OCI-LY1 (cell line): Measurements from ENCODE around the gene OR1J1.

Source experiments
- H2AFZ ChIP-seq: fragments of 200-600 bp; sonication (generic), shearing (Covaris generic); 2 replicates; pipeline ENCODE4 v1.6.0; 2014; ENCODE audit warnings: antibody characterized with exemption, mild to moderate bottlenecking, low read length
- H3F3A ChIP-seq: fragments of 200-600 bp; sonication (generic), shearing (Covaris generic); 2 replicates; pipeline ENCODE4 v1.6.0; 2014; ENCODE audit warnings: mild to moderate bottlenecking, antibody characterized with exemption, low read length, moderate library complexity; ENCODE audit not compliant: insufficient read depth
- H3K27ac ChIP-seq: fragments of 200-600 bp; sonication (generic); 2 replicates; pipeline ENCODE4 v1.5.1; 2014; ENCODE audit warnings: low read length, mixed run types, mild to moderate bottlenecking, low read depth; ENCODE audit not compliant: poor library complexity, severe bottlenecking
- H3K27me3 ChIP-seq: fragments of 200-600 bp; sonication (generic); 2 replicates; pipeline ENCODE4 v1.6.0; 2014; ENCODE audit warnings: antibody characterized with exemption, mild to moderate bottlenecking, low read length, moderate library complexity; ENCODE audit not compliant: insufficient read depth
- H3K36me3 ChIP-seq: fragments of 200-600 bp; sonication (generic); 2 replicates; pipeline ENCODE4 v1.6.1; 2014; ENCODE audit warnings: mild to moderate bottlenecking, antibody characterized with exemption, low read length, moderate library complexity, mixed read lengths; ENCODE audit not compliant: insufficient read depth
- H3K4me1 ChIP-seq: fragments of 200-600 bp; sonication (generic); 2 replicates; pipeline ENCODE4 v1.5.1; 2014; ENCODE audit warnings: mild to moderate bottlenecking, low read length, moderate library complexity; ENCODE audit not compliant: insufficient read depth, severe bottlenecking
- H3K4me2 ChIP-seq: fragments of 200-600 bp; sonication (generic), shearing (Covaris generic); 2 replicates; pipeline ENCODE4 v1.6.1; 2014; ENCODE audit warnings: low read length
- H3K4me3 ChIP-seq: fragments of 200-600 bp; sonication (generic); 2 replicates; pipeline ENCODE4 v1.5.1; 2014; ENCODE audit warnings: low read length, low read depth, mild to moderate bottlenecking, mixed read lengths; ENCODE audit not compliant: poor library complexity, severe bottlenecking
- H3K79me2 ChIP-seq: fragments of 200-600 bp; shearing (Covaris generic); 2 replicates; pipeline ENCODE4 v1.6.1; 2016; ENCODE audit warnings: mixed run types, low read length, mixed read lengths; ENCODE audit not compliant: insufficient read depth
- H3K9ac ChIP-seq: fragments of 200-600 bp; sonication (generic), shearing (Covaris generic); 2 replicates; pipeline ENCODE4 v1.6.1; 2014; ENCODE audit warnings: mild to moderate bottlenecking, low read length, mixed read lengths
- H3K9me2 ChIP-seq: fragments of 200-600 bp; sonication (generic), shearing (Covaris generic); 2 replicates; pipeline ENCODE4 v1.6.1; 2014; ENCODE audit warnings: low read depth, mild to moderate bottlenecking, low read length, mixed read lengths
- H3K9me3 ChIP-seq: fragments of 200-600 bp; shearing (Covaris generic); 2 replicates; pipeline ENCODE4 v1.6.1; 2014; ENCODE audit warnings: low read length, mixed read lengths
- H4K20me1 ChIP-seq: fragments of 200-600 bp; sonication (generic), shearing (Covaris generic); 2 replicates; pipeline ENCODE4 v1.6.0; 2016; ENCODE audit warnings: mild to moderate bottlenecking, low read length; ENCODE audit not compliant: insufficient read depth
- EZH2 ChIP-seq: fragments of 200-600 bp; sonication (generic), shearing (Covaris generic); IDR thresholded peaks from 2 replicates; pipeline ENCODE4 v1.8.0; 2017; ENCODE audit warnings: borderline replicate concordance, mixed run types, mild to moderate bottlenecking, antibody characterized with exemption, low read length, moderate library complexity, mixed read lengths
- TF ChIP-seq, protein P1 (sequence below): fragments of 200-600 bp; sonication (generic), shearing (Covaris generic); IDR thresholded peaks from 2 replicates; pipeline ENCODE4 v1.5.1; 2017; ENCODE audit warnings: mild to moderate bottlenecking, antibody characterized with exemption, low read length, moderate library complexity, mixed read lengths

The OR1J1 gene, protein sequence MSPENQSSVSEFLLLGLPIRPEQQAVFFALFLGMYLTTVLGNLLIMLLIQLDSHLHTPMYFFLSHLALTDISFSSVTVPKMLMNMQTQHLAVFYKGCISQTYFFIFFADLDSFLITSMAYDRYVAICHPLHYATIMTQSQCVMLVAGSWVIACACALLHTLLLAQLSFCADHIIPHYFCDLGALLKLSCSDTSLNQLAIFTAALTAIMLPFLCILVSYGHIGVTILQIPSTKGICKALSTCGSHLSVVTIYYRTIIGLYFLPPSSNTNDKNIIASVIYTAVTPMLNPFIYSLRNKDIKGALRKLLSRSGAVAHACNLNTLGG

DNA sequence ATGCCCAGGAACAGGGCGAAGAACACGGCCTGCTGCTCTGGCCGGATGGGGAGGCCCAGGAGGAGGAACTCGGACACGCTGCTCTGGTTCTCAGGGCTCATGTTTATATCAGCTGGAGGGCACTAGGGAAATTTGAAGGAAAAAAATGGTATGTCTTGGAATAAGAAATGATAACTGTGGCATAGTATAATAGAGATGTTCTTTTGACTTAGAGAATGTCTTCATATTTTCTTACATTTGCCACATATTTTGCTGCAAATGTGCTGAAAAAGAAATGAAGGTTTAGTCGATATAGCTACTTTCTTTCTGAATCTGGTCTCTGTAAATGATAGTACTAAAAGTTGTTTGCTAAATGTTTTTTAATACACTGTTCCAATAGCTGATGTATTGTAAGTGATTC is at the start of gene OR1J1:
TSS of gene OR1J1 (minus strand) at position 101 of the 400 bp plus-strand sequence. CDS start at position 101, 0 bp downstream.
- no peak within 1 kb of the TSS for H3K27ac ChIP-seq
- H3K9me2 ChIP-seq: no peaks in the 10 kb centered on the region
- no peaks in the 10 kb centered on the region for H3K36me3 ChIP-seq
- no peaks in the 10 kb centered on the region for H3K4me1 ChIP-seq
- H3K79me2 ChIP-seq: no peaks in the 10 kb centered on the region
- H3K4me2 ChIP-seq: no peak within 1 kb of the TSS
- H4K20me1 ChIP-seq: no peaks in the 10 kb centered on the region
- no peaks in the 10 kb centered on the region for H3K9me3 ChIP-seq
- no peak for TF ChIP-seq EZH2
- TF ChIP-seq, protein P1, sequence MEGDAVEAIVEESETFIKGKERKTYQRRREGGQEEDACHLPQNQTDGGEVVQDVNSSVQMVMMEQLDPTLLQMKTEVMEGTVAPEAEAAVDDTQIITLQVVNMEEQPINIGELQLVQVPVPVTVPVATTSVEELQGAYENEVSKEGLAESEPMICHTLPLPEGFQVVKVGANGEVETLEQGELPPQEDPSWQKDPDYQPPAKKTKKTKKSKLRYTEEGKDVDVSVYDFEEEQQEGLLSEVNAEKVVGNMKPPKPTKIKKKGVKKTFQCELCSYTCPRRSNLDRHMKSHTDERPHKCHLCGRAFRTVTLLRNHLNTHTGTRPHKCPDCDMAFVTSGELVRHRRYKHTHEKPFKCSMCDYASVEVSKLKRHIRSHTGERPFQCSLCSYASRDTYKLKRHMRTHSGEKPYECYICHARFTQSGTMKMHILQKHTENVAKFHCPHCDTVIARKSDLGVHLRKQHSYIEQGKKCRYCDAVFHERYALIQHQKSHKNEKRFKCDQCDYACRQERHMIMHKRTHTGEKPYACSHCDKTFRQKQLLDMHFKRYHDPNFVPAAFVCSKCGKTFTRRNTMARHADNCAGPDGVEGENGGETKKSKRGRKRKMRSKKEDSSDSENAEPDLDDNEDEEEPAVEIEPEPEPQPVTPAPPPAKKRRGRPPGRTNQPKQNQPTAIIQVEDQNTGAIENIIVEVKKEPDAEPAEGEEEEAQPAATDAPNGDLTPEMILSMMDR: no peak
- H3K9ac ChIP-seq: no peak within 1 kb of the TSS
- no peaks in the 10 kb centered on the region for H3F3A ChIP-seq
- H2AFZ ChIP-seq: no peak within 1 kb of the TSS
- no peak within 1 kb of the TSS for H3K4me3 ChIP-seq
- no peaks in the 10 kb centered on the region for H3K27me3 ChIP-seq

DNA sequence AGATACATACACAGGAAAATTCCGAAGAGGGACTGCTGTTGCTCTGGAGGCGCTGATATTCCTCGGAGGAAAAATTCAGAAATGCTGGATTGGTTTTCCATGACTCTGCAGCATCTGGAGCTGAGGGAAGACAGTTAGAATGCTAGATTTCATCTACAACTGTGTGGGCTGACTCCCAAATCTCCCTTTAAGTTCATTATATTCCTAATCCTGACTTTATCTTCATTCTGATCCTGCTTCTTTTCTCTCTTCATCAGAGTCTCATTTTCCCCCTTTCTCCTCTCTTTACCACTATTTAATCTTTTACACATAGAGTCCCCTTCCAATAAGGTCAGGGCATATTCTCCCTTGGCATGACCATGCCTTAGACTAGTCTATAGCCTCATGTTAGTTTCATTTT is 49.5 kb upstream of the OR1J1 start, which contains the start of gene OR1N1:
TSS of gene OR1N1 (minus strand) at position 101 of the 400 bp plus-strand sequence. CDS start at position 101, 0 bp downstream.
- Histone ChIP-seq H3K36me3 (no peaks in the 10 kb centered on the region), H3K79me2 (no peaks in the 10 kb centered on the region), H2AFZ (no peak within 1 kb of the TSS), H3K9me2 (no peaks in the 10 kb centered on the region), H3F3A (no peaks in the 10 kb centered on the region), H3K9ac (no peak within 1 kb of the TSS), H3K27me3 (no peaks in the 10 kb centered on the region), H3K27ac (no peak within 1 kb of the TSS), H4K20me1 (no peaks in the 10 kb centered on the region), H3K4me1 (no peaks in the 10 kb centered on the region), H3K4me2 (no peak within 1 kb of the TSS), H3K4me3 (no peak within 1 kb of the TSS), H3K9me3 (no peaks in the 10 kb centered on the region)
- TF ChIP-seq EZH2: no peak
- TF ChIP-seq, protein P1: no peak

DNA sequence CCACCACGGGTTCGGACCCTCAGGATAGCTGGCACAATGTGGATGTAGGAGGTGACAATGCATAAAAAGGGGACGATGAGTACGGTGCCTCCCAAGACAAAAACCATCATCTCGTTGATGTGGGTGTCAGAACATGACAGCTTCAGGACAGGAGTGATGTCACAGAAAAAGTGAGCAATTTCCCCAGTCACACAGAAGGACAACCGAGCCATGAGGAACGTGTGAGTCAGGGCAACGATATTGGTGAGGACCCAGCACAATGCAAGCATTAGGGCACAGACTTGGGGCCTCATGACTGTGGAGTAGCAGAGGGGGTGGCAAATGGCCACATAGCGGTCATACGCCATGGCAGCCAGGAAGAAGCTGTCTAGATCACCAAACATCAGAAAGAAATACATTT is 48.9 kb upstream of the OR1J1 start:
- no peaks in the 10 kb centered on the region for H3K9me3 ChIP-seq
- no peak overlapping the region for H3K4me2 ChIP-seq
- no peak overlapping the region for H3K4me3 ChIP-seq
- no peak overlapping the region for H3K9ac ChIP-seq
- H3K79me2 ChIP-seq: no peaks in the 10 kb centered on the region
- no peaks in the 10 kb centered on the region for H4K20me1 ChIP-seq
- H3K36me3 ChIP-seq: no peaks in the 10 kb centered on the region
- TF ChIP-seq, protein P1: no peak
- TF ChIP-seq EZH2: no peak
- no peaks in the 10 kb centered on the region for H3F3A ChIP-seq
- H3K27me3 ChIP-seq: no peaks in the 10 kb centered on the region
- H3K9me2 ChIP-seq: no peaks in the 10 kb centered on the region
- H2AFZ ChIP-seq: no peak overlapping the region
- no peak overlapping the region for H3K27ac ChIP-seq
- H3K4me1 ChIP-seq: no peaks in the 10 kb centered on the region
